Stimulated activated CD4-positive, alpha-beta T cell treated with anti-CD3 and anti-CD28 coated beads, Interleukin-1b, Interleukin-23, amount 100 ng/mL, for 24 hours (primary cell): Measurements from ENCODE around the gene EPC1.
A peak's percentile ranks its signal among the peaks of the same experiment; 100 is the strongest.
"Not testable (repeated sequence)": the region's sequence is repeated elsewhere in the genome, so short reads cannot be mapped to it uniquely, and the experiment has no call there.

Experiments used
- DNase-seq, 4 experiments: peaks; one replicate each; pipeline ENCODE4 v3.0.0-alpha.2; 2020; ENCODE audit warnings: low read depth in 4 of 4, low spot score in 1 of 4

The EPC1 gene

DNA sequence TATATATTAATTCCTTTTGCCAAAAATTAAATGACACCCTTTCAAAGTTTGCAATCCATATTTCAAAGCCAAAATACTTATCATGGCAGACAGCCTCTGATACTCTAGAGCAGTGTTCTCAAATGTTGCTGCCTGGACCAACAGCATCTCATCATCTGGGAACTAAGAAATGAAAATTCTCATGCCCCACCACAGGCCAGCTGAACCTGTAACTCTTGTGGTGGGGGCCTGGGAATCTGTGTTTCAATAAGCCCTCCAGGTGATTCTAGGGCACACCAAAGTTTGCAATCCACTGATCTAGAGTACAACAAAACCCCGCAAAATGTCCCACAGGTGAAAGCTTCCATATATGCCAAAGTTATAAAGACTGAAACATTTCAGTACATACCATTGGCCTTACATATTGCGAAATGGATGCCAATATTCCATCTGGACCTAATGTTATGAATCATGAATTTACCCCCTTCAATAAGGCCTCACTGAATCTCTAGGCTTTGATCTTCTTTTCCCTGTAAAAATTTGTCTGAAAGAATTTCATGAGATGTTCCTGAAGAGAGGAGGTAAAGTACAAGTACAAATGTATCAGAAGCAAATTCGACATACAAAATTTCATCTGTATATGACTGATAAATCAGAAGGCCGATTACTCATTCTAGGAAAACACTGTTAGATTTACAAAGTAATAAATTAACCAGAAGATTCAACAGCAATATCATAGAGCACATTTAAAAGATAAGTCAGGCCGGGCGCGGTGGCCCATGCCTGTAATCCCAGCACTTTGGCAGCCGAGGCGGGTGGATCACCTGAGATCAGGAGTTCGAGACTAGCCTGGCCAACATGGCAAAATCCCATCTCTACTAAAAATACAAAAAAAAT is 25.3 kb upstream of the EPC1 start:
- no peak for DNase-seq

DNA sequence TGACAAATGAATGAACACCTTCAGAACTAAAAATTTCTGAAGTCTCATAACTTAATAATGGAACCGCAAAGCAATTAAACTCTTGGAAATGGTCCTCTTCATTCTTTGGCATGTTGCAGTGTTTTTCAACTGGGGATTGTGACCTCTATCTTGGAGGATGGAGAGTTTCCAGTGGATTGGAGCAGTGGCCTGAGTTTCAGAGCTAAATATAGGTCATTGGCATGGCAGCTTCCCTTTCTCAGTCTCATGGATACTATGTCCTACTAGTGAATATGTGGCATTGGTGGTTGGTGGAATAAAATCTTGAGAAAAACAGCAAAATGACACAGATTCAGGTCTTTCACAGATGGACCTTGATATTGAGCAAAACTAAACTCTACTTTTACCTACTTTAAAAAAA is 24.1 kb upstream of the EPC1 start:
- no peak for DNase-seq

DNA sequence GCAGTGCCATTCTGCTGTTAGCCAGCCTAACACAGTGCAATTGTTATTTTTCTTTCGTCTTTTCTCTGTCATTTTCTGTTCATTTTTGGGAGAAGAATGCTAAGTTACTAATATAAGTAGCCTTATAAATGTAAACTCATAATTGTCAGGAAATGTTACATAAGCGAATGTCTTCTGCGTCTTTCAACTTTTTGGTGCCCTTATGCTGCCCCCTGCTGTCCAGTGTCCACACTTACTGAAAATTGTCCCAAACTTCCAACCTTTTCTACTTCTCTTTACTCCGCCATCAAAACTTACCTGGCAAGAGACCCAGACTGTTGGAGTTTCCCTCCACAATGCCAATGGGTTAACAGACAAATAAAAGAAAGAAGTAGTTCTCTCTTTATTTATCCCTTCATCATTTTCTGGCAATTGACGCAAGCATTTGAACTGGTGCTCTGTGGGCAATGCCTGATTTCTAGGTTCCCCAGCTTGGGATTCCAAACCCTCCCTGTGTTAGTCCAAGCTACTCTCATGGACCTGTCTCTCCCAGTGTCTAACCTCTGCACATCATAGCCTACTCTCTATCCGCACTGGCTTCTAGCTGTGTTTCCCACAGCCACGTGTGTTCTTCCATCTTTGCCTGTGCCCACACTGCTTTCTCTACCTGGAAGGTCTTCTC is 21.0 kb upstream of the EPC1 start:
- peak; percentile 54 to 69 (median 60) for DNase-seq

DNA sequence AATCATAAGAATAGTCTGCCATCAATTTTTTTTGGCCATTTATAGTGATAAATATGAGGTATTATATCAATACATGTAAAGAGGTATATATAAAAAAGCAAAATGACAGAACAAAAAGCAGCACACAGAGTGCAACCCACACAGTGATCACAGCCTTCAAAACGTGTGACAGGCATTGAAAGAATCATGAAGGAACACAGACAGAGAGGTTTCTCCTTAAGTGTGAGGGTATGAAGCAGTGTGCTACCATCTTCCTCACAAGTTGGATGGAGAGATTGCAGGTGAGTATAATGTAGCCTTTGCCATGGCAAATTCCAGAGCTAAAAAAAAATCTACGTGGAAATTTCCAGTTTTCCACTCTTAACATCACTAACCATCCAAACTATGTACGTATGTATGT is 19.6 kb upstream of the EPC1 start:
- DNase-seq = no peak

DNA sequence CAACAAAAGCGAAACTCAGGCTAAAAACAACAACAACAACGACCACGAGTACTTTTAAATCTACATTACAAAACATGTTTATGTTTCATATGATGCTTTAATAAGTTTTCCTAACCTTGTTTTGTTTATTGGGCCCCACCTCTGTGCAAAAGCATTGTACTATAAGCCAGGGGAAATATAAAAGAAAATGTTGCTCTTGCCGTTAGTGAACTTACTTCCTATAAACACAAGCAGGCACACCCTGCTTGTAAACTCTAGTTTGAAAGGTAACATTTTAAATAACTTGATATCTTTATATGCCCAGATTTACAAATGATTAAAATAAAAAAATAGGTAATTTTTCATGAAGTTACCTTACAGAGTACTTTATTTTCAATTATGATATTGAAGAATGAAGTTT is 19.2 kb upstream of the EPC1 start:
- DNase-seq = no peak

DNA sequence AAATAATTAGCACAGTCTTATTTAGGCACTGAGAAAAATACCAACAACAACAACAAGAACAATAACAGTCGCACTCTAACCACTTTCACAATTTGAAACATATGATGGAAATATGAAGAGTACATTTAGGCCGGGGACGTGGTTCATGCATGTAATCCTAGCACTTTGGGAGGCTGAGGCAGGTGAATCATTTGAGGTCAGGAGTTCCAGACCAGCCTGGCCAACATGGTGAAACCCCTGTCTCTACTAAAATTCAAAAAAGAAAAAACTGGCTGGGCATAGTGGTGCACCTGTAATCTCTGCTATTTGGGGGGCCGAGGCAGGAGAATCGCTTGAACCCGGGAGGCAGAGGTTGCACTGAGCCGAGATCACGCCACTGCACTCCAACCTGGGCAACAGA is 18.4 kb upstream of the EPC1 start:
- DNase-seq = not testable (repeated sequence)

DNA sequence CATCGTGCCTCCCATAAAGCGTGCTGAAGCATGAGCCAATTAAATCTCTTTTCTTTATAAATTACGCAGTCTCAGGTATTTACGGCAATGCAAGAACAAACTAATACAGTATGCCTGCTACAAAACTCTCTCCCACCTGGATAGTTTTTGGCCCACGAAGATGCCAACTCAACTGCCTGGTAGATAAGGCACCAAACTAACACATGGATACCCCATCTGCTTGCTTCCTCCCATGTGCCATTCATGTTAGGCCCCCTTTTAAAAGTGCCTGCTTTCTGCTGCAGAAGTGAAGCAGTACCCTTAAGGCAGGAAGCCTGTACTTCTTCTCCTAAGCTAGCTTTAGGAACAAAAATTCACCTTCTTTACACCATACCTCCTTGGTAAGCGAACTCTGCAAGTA is 15.6 kb upstream of the EPC1 start:
- no peak for DNase-seq

DNA sequence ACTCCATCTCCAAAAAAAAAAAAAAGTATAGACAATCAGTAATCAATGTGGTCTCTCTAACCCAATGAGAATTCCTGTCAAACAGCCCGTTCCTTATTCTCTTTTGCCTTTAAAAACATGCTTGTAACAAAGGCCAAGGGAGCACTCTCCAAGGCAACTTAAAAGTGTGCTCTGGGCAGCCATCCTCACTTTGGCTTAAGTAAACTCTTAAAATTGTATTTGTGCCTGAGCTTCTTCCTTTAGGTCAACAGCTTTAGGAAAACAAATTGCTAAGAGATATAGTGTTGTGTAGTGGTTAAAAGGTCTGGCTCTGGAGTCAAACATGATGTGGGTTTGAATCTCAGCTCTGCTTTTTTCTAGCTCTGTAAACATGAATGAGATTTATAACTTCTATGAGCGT is 13.9 kb upstream of the EPC1 start:
- DNase-seq = no peak

DNA sequence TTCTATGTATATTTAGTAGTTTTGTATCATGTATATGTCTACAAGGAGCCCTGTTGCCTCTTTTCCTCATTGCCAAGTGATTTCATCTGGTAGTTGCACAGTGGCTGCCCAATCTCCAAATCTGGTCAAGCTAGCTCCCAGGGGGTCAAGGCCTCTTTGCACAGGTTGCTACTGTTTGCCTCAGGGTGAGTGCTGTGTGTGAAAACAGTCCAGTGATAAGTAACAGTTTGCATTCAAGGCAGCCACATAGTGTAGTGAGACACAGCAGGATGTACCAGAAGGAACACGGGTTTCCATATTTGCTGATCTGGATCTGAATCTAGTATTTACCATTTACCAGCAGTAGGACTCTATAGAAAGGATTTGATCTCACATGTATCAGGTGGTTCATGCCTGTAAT is 13.3 kb upstream of the EPC1 start:
- DNase-seq = no peak

DNA sequence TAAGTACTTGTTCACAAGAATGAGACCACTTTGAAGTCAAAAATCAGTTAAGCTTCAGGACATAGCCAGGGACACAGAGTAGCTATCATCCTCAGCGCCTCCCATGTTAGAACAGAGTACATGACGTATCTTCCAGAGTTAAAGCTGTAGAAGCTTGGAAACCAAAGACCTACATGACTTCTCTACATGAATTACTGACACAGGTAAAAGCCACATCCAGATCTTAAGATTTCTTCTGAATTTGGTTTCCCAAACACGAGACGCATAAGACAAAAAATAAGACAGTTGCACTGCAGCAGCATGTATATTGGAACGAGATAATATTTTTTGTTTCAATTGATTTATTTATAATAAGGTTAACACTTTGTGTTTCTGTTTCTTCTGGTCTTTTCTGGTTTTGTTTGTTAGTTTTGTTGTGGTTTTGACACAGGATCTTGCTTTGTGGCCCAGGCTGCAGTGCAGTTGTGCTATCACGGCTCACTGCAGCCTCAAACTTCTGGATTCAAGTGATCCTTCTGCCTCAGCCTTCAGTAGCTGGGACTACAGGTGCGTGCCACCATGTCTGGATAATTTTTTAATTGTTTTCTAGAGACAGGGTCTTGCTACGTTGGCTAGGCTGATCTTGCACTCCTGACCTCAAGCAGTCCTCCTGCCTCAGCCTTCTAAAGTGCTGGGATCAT is 10.2 kb upstream of the EPC1 start:
- no peak for DNase-seq

DNA sequence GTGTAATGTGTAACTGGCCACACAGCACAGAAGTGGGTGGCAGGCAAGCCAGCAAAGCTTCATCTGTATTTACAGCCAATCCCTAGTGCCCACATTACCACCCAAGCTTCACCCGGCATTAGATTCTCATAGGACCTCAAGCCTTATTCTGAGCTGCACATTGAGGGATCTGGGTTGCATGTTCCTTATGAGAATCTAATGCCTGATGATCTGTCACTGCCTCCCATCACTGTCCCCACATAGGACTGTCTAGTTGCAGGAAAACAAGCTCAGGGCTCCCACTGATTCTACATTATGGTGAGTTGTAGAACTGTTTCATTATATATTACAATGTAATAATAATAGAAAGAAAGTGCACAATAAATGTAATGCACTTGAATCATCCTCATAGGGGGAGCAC is 7.7 kb upstream of the EPC1 start:
- not testable (repeated sequence) for DNase-seq

DNA sequence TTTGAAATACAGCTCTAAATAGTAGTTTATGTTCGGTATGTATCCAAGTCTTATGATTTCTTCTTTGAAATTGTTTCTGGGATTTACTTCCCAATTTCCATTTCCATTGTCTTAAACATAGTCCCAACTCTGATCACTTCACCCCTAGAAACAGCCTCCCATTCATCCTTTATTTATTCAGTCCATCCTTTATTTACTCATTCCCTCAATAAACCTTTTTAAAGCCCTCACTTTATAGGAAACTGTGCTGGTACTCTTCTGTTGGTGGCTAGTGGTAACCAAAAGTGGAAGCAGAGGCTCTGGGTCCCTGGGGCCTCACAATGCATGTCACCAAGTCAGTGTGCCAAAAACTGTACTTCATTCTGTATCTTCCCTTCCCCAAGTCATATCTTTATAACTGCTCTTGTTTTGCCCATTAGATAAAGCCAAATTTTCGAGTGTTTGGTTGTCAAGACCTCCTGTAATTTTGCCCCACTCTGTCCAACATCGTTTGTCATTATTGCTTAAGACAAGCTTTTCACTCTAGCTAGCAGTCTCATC is 3.9 kb upstream of the EPC1 start:
- no peak for DNase-seq

DNA sequence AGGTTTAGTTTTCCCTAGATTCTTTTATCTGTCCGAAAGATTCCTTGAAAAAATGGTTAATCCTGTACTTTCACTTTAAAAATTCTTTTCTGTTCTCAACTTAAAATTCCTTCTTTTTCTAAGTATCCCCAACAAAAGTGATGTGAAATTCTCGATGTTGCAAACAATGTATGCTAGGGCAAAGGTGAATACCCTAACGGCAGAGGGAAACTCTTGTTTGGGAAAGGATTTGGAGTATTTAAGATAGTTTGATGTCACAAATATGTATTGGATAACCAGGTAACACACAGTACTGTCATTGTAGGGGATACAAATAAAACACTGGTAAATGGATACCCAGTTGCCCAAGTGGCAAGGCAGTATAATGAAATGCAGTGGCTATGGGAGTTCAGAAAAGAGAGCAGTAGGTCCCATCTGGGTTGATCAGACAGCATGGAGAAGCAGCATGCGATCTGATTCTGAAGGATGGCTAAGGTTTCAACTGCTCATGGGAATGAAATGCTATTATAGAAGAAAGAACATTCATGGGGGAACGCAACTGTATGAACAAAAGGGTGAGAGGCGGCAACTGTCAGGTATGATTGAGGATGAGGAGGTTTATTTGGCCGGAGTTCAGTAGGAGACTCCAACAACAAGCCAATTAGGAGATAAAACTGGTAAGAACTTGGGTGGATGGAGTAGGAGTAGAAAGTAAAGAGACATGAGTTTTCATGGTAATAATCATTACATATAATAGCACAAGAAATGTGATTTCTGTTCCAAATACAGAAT is 3.2 kb upstream of the EPC1 start:
- no peak for DNase-seq

DNA sequence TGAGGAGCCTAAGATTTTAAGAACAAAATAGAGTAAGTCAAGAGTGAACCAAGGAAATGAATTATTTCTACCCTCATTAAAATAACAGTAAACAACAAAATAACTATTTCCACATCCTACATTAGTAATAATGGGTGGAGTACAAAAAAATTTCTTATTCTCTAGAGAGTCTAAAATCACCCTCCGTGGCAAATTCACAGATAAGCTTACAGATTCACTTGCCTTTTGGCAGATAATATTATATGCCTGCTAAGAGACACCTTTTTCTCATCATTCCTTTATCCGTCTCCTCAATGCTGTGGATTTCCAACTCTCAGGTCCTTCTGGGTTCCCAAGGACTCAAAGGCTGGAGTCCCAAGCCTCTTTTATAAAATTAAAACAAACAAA is 2.2 kb upstream of the EPC1 start:
- no peak for DNase-seq

DNA sequence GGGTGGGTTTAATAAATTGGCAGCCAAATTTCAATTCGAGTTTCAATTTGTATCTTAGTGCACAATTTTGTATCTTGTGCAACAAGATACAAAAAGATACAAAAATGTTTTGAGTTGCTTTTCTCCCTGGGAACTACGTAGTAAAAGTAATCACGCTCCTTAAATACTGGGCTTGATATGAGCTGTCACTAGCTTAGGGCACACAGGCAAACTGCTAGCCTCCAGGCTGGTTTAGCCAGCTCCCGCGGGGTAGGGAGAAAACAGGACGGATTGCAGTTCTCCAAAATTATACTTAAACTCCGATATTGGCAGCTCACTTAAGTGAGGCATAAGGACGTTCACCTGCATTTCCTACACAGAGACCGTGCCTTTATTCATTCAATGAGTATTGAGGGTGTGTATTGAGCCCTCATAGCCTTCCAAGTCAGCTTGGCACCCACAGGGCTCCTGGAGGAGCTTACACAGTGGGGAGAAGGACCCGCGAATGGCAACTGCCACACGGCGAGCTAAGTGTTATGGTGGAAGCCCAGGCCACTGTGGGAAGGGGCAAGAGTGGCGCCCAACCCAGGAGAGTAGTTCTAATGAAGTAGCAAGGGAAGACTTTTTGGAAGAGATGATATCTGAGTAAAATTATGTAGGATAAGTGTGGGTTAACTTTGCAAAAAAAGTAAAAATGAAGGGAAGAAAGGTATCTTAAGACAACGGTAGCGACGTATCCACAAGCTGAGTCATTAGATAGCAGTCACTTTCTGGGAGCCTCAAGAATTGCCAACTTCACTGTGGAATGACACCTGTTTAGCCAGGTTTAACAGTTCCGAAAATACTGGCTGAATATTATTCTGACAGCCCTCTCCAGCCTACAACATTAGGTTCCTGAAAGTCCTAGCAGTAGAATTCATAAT is 1.6 kb upstream of the EPC1 start:
- DNase-seq = no peak

DNA sequence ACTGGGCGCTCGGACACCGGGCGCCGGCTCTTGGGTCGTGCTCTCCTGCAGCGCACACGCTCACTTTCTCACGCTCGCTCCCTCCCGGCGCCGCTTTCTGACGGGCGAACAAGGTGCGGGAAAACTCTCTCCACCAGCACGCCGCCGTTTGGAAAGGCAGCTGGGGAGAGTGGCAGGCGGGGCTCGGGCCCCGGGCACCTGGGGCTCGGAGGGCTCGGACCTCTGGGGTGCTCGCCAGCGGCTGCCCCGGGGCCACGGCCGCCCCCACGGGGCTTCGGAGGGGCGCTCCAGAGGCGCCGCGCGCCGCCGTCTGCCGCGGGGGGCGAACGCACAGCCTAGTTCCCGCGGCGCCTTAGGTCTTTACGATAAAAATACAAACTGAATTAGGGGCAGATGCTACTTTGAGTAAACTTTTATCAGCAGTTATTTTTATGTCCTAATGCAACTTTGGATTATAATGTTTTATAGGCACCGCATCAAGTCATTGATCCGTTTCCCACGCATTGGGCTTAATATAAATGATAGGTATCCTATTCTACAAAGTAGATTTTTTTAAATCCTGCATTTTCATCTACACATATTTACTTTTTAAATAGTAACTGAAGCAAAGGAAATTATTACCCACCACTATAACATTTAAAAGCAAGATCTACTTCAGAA is 535 bp upstream of the EPC1 start:
- DNase-seq = peak in 1 of 4 experiments; percentile 18

DNA sequence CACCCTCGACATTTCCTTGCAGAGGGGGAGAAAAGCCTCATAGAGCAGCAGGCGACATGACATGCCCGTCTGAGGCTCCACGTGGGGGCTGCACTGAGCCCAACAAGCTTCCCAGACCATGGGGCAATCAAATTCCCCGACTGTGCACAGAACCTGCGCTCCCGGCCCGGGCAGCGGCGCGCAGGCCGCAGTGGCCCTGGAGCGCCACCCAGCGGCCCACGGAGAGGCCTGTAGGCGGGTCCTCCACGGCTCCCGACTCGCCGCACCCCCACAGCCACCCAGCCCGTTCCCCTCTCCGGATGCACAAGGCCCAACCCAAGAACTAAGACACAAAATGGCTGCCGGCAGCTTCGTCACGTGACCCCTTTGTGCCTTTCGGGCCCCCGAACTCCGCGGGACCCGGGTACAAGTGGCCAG is 816 bp downstream of the EPC1 start:
- peak; percentile 84 to 93 (median 89) for DNase-seq

DNA sequence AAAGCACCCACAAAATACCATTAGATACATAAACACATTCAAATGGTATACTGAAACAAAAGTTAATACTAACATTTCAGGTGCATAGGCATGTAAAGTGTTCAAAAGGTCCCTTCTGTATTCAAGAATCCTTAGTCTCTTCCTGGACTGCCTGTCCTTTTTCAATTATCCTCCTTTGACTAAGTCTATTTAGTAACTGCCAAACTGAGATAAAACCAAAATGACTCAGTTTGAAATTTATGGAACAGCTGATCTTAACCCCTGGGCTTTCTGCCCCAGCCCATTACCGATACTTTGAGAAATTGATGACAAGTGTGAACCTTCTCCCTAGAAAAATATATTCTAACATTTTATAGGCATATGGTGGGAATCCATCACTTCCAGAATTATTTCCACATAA is 5.4 kb downstream of the EPC1 start:
- no peak for DNase-seq

DNA sequence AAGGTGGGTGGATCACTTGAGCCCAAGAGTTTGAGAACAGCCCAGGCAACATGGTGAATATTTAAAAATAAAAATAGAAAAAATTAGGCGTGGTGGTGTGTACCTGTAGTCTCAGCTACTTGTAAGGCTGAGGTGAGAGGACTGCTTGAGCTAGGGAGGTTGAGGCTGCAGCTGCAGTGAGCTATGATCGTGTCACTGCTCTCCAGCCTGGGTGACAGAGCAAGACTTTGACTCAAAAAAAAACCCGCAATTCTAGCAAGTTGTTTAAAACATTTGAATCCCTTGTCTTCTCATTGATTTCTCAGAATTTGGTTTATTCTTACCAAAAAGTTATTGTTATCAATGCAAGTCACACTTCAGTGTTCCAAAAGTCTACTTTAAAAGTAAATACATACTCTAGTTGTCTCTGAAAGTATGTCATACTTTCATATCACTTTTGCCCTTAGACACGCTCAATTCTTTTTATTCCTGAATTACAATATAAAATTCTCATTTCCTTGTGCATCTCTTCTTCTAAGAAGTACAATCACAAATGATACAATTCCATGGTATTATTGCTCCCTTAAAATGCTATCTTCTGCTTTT is 6.3 kb downstream of the EPC1 start:
- no peak for DNase-seq
